Activated B cell treated with CpG ODN at 0.5 μM for 24 hours (primary cell): Measurements from ENCODE around the gene SPOCK1. TPM values are rescaled to one million over a fixed set of nuclear protein-coding genes. Genes with fewer than 3 reads are reported as not detected.

Experiments
- ATAC-seq: fragments of 200-7000 bp; cut with Tn5 transposase; one replicate; pipeline ENCODE4 v1.10.0; 2021; ENCODE audit warnings: low read depth, mild to moderate bottlenecking, moderate library complexity
- CTCF ChIA-PET: fragments of 350-600 bp; sonication (Branson Sonifier 250); formaldehyde crosslinking; loops from one replicate; lab custom pipeline; 2021; ENCODE audit warnings: antibody characterized with exemption; lab: Charles Lee
- POLR2A ChIA-PET: fragments of 350-600 bp; sonication (Branson Sonifier 250); formaldehyde crosslinking; loops from one replicate; lab custom pipeline; 2021; ENCODE audit warnings: antibody characterized with exemption; lab: Charles Lee
- DNase-seq: peaks from one replicate; pipeline ENCODE4 v3.0.0; 2022
- H3K27ac Mint-ChIP-seq: one replicate; pipeline ENCODE4 v1.8.0; 2020; ENCODE audit warnings: mixed read lengths
- H3K27me3 Mint-ChIP-seq: one replicate; pipeline ENCODE4 v1.8.0; 2021; ENCODE audit warnings: mixed read lengths
- H3K36me3 Mint-ChIP-seq: one replicate; pipeline ENCODE4 v1.8.0; 2021; ENCODE audit warnings: low read depth, mixed read lengths
- H3K4me1 Mint-ChIP-seq: one replicate; pipeline ENCODE4 v1.8.0; 2021; ENCODE audit warnings: mixed read lengths
- H3K4me3 Mint-ChIP-seq: one replicate; pipeline ENCODE4 v1.8.0; 2020; ENCODE audit warnings: mild to moderate bottlenecking, mixed read lengths
- H3K9me3 Mint-ChIP-seq: one replicate; pipeline ENCODE4 v1.8.0; 2020; ENCODE audit warnings: mixed read lengths
- intact Hi-C: fragments of 100-400 bp; cut with micrococcal nuclease; formaldehyde crosslinking; loops from one replicate; pipeline ENCODE4 v1.15.1; 2024
- total RNA-seq: library from RNA; stranded (reverse); gene quantifications from 2 replicates; pipeline ENCODE4 v1.2.3, GENCODE V29; 2022
- TF ChIP-seq, protein P1 (sequence below): fragments of 200-600 bp; IDR thresholded peaks from one replicate; pipeline ENCODE4 v1.8.0; 2022; ENCODE audit warnings: antibody characterized with exemption, mild to moderate bottlenecking

SPOCK1 gene
- total RNA-seq, 1 donor from 2014 or later, result not detected

DNA sequence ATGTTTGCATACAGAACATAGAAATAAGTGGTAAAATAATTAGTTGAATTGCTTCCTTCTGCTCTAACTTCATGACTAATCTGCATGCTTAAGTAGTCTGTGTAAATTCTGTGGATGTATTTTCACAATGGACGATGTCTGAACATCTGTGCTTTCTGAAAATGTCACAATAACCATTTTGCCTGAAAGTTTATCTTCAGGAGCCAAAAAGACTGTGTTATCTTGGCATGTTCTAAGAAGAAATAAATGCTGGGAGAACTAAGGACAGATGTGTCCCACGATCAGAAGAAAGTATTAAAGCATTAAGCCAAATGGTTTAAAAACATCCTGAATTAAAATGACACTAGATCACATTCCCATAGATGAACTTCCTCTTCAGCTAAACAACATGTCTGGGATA is 397.6 kb downstream of the SPOCK1 start:
- CTCF ChIA-PET, result no interaction called here
- Mint-ChIP-seq H3K9me3 (no peaks in the 10 kb centered on the region), H3K4me3 (no peak overlapping the region), H3K27ac (no peak overlapping the region), H3K27me3 (no peaks in the 10 kb centered on the region), H3K36me3 (no peaks in the 10 kb centered on the region), H3K4me1 (no peaks in the 10 kb centered on the region)
- intact Hi-C loops, result no loop called here
- DNase-seq (no peak), ATAC-seq (no peak)
- TF ChIP-seq, protein P1, sequence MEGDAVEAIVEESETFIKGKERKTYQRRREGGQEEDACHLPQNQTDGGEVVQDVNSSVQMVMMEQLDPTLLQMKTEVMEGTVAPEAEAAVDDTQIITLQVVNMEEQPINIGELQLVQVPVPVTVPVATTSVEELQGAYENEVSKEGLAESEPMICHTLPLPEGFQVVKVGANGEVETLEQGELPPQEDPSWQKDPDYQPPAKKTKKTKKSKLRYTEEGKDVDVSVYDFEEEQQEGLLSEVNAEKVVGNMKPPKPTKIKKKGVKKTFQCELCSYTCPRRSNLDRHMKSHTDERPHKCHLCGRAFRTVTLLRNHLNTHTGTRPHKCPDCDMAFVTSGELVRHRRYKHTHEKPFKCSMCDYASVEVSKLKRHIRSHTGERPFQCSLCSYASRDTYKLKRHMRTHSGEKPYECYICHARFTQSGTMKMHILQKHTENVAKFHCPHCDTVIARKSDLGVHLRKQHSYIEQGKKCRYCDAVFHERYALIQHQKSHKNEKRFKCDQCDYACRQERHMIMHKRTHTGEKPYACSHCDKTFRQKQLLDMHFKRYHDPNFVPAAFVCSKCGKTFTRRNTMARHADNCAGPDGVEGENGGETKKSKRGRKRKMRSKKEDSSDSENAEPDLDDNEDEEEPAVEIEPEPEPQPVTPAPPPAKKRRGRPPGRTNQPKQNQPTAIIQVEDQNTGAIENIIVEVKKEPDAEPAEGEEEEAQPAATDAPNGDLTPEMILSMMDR, result no peak
- POLR2A ChIA-PET, result no interaction called here

DNA sequence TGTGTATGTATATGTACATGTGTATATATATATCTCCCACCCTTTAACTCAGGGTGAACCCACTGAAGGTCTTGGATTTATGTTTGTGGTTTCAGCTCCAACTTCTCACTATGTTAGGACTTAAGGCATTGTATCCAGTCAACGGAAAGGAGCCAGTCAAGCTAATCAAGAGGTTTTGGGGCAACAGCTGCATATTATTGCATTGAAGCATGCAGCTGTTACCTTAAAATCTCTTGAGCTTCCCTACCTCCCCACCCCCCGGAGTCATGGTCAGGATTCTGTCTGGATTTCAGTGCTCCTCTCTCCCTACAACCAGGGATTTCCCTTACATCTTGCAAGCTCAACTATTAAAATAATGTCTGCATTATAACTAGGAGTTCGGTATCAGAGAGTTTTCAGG is 399.5 kb downstream of the SPOCK1 start:
- no peak overlapping the region for H3K27ac Mint-ChIP-seq
- ATAC-seq, result no peak
- no peaks in the 10 kb centered on the region for H3K4me1 Mint-ChIP-seq
- H3K36me3 Mint-ChIP-seq, result no peaks in the 10 kb centered on the region
- TF ChIP-seq, protein P1, result no peak
- H3K4me3 Mint-ChIP-seq, result no peak overlapping the region
- POLR2A ChIA-PET, result no interaction called here
- no peak for DNase-seq
- H3K27me3 Mint-ChIP-seq, result no peaks in the 10 kb centered on the region
- intact Hi-C loops, result no loop called here
- H3K9me3 Mint-ChIP-seq, result no peaks in the 10 kb centered on the region
- CTCF ChIA-PET, result no interaction called here

DNA sequence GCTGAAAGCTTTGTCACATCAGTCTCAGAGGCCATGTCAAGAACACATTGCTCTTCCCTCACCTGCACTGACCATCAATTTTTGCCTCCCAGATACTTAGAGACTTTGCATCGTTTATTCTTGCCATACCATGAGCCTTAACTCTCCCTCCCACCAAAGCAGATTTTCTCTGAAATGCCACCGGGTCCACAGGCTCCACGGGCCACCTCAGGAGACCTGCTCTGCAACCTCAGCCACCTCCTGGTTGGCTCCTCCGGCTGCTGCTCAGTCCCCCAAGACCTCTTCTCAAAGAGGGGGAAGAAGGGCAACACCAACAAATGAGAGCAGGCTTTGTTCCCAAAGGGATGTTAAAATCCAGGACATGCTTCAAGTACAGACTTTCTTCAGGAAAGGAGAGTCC is 400.5 kb downstream of the SPOCK1 start:
- intact Hi-C loops, result no loop called here
- TF ChIP-seq, protein P1, result no peak
- no peaks in the 10 kb centered on the region for H3K4me1 Mint-ChIP-seq
- POLR2A ChIA-PET, result no interaction called here
- H3K36me3 Mint-ChIP-seq, result no peaks in the 10 kb centered on the region
- H3K4me3 Mint-ChIP-seq, result no peak overlapping the region
- H3K27ac Mint-ChIP-seq, result no peak overlapping the region
- DNase-seq (no peak), ATAC-seq (no peak)
- H3K27me3 Mint-ChIP-seq, result no peaks in the 10 kb centered on the region
- H3K9me3 Mint-ChIP-seq, result no peaks in the 10 kb centered on the region
- CTCF ChIA-PET, result no interaction called here

DNA sequence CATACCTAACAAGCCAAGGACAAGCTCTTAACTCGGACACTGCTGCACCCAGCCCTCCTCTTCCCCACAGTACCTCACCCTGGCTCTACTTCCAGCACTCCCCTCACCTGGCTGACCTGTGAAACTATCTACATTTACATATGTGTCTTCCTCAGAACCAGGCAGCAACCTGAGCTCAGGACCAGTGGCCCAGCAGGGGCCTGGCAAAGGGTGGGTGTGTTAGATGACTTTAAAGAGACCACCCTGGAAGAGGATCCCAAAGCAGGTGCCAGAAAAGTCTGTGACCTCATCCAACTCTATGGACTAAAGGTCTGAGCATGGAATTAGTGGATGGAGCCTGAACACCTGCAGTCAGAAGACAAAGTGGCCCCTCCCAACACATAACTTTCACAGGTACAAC is 400.9 kb downstream of the SPOCK1 start:
- no peak for DNase-seq
- TF ChIP-seq, protein P1, result no peak
- ChIA-PET POLR2A (no interaction called here), CTCF (no interaction called here)
- no peaks in the 10 kb centered on the region for H3K9me3 Mint-ChIP-seq
- no peak overlapping the region for H3K27ac Mint-ChIP-seq
- no peak overlapping the region for H3K4me3 Mint-ChIP-seq
- no peaks in the 10 kb centered on the region for H3K4me1 Mint-ChIP-seq
- no peaks in the 10 kb centered on the region for H3K27me3 Mint-ChIP-seq
- H3K36me3 Mint-ChIP-seq, result no peaks in the 10 kb centered on the region
- intact Hi-C loops, result no loop called here
- no peak for ATAC-seq

DNA sequence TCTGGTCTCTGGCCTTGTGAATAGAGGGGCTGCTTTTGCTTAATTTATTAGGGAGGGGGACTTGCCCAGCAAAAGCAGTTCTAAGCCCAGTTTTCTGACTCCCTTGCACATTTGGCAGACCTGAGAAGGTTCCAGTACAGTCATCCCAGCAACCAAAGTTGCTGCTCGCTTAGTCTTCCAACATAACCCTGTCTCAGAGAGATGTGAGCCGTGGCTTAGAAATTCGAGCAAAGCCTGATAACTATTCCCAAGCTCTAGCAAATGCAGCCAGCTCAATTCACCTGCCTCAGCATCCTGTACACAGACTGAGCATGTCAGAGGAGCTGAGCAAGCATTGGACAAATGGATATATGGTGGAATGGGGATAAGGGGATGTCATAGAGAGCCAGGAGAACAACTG is 401.9 kb downstream of the SPOCK1 start:
- CTCF ChIA-PET, result no interaction called here

More for the DNA sequence above, 401.9 kb downstream of the SPOCK1 start:
- H3K27ac Mint-ChIP-seq, result no peak overlapping the region
- H3K4me3 Mint-ChIP-seq, result no peak overlapping the region
- TF ChIP-seq, protein P1, result no peak
- DNase-seq, result no peak
- intact Hi-C loops, result no loop called here
- H3K27me3 Mint-ChIP-seq, result no peaks in the 10 kb centered on the region
- H3K4me1 Mint-ChIP-seq, result no peaks in the 10 kb centered on the region
- no peaks in the 10 kb centered on the region for H3K9me3 Mint-ChIP-seq
- POLR2A ChIA-PET, result no interaction called here
- ATAC-seq, result no peak
- H3K36me3 Mint-ChIP-seq, result no peaks in the 10 kb centered on the region
